Right ventricle myocardium inferior (tissue), 1 donor: ENCODE measurements around the gene AP2B1. TPM values are rescaled to one million over a fixed set of nuclear protein-coding genes. Genes with fewer than 3 reads are reported as not detected.
"Not testable (repeated sequence)": the region's sequence is repeated elsewhere in the genome, so short reads cannot be mapped to it uniquely, and the experiment has no call there.

Experiments used
- ATAC-seq: fragments of 200-7000 bp; cut with Tn5 transposase; one replicate; pipeline ENCODE4 v1.9.1; 2020; ENCODE audit warnings: mild to moderate bottlenecking, moderate library complexity
- DNase-seq: peaks from one replicate; pipeline ENCODE4 v3.0.0; 2021; ENCODE audit errors: missing footprints
- intact Hi-C: fragments of 100-400 bp; cut with DNase I; formaldehyde crosslinking; loops from one replicate; pipeline ENCODE4 v1.11.0; 2022
- total RNA-seq: library from RNA; stranded (reverse); fragmentation: NEBNext Ultra II Directional; extraction: Animal tissue kit (Norgen Biotek cat#: 25700); gene quantifications from one replicate; pipeline ENCODE4 v1.2.1, GENCODE V29; 2021
- donor health status: DM: no; HTN: yes; CAD: no; lungs with severe emphysema.

The AP2B1 gene
- total RNA-seq, 1 donor from 2014 or later, result 117 TPM

GRCh38 chr17:35750526-35751395, 163.6 kb downstream of the AP2B1 start:
- intact Hi-C loops, result no loop called here
- peak; percentile 15 for DNase-seq
- ATAC-seq, result no peak

GRCh38 chr17:35751541-35751940, 164.4 kb downstream of the AP2B1 start:
- ATAC-seq, intact Hi-C loops: not testable (repeated sequence)
- DNase-seq, result peak; percentile 14

GRCh38 chr17:35752471-35752870, 165.3 kb downstream of the AP2B1 start:
- peak; percentile 26 for ATAC-seq
- DNase-seq, result peak; percentile 62
- intact Hi-C loops, result no loop called here

- ATAC-seq, result peak; percentile 62
- intact Hi-C loops, result no loop called here
These were observed 166.0 kb downstream of the AP2B1 start, which contains the start of gene GAS2L2 for GRCh38 chr17:35752945-35753764. GAS2L2 (minus strand) TSS chr17:35753239; CDS start chr17:35752850, 389 bp downstream.

GRCh38 chr17:35757243-35757642, 170.1 kb downstream of the AP2B1 start:
- intact Hi-C loops, result no loop called here
- ATAC-seq (no peak), DNase-seq (no peak)

More at GRCh38 chr17:35752945-35753764, 166.0 kb downstream of the AP2B1 start, which contains the start of gene GAS2L2:
- DNase-seq, result peak; percentile 67

GRCh38 chr17:35760587-35760986, 173.5 kb downstream of the AP2B1 start, which contains the start of gene C17orf50:
C17orf50 (plus strand) TSS chr17:35760887; CDS start chr17:35760942, 55 bp downstream.
- ATAC-seq (no peak), DNase-seq (no peak)
- intact Hi-C loops, result no loop called here

- DNase-seq, result no peak
- intact Hi-C loops, result no loop called here
- no peak for ATAC-seq
These were observed 174.5 kb downstream of the AP2B1 start for GRCh38 chr17:35761601-35762000.

GRCh38 chr17:35763767-35764122, 176.6 kb downstream of the AP2B1 start:
- ATAC-seq (no peak), DNase-seq (no peak)
- intact Hi-C loops, result loop anchor here (1.0 kb wide), 1 partner anchor 41 kb away; no protein-coding TSS in a partner anchor

- peak; percentile 98 for ATAC-seq
- intact Hi-C loops, result loop anchor here (1.0 kb wide), 1 partner anchor 40 kb away; no protein-coding TSS in a partner anchor
These were observed 177.2 kb downstream of the AP2B1 start for GRCh38 chr17:35764123-35764991.

GRCh38 chr17:35765086-35765710, 178.1 kb downstream of the AP2B1 start:
- ATAC-seq (no peak), DNase-seq (no peak)
- intact Hi-C loops, result no loop called here

More at GRCh38 chr17:35764123-35764991, 177.2 kb downstream of the AP2B1 start:
- peak; percentile 95 for DNase-seq

GRCh38 chr17:35765756-35766488, 178.8 kb downstream of the AP2B1 start:
- intact Hi-C loops, result no loop called here
- no peak for DNase-seq
- no peak for ATAC-seq

- no peak for ATAC-seq
- intact Hi-C loops, result no loop called here
- DNase-seq, result no peak
These were observed 179.4 kb downstream of the AP2B1 start for GRCh38 chr17:35766489-35766877.

- ATAC-seq, result no peak
- DNase-seq, result no peak
- intact Hi-C loops, result no loop called here
These were observed 179.9 kb downstream of the AP2B1 start for GRCh38 chr17:35766903-35767510.

GRCh38 chr17:35768797-35769196, 181.7 kb downstream of the AP2B1 start:
- intact Hi-C loops, result no loop called here

GRCh38 chr17:35769895-35770486, 182.9 kb downstream of the AP2B1 start:
- DNase-seq, result no peak
- no peak for ATAC-seq
- intact Hi-C loops, result no loop called here

More at GRCh38 chr17:35768797-35769196, 181.7 kb downstream of the AP2B1 start:
- DNase-seq (no peak), ATAC-seq (no peak)

GRCh38 chr17:35773129-35773528, 186.0 kb downstream of the AP2B1 start:
- intact Hi-C loops, result no loop called here
- ATAC-seq (no peak), DNase-seq (no peak)
